Measurements from ENCODE around the gene CTSL.

- TF ChIP-seq CTCF (conservative IDR thresholded peaks at IDR 0.05; ENCODE audit: low read depth, low read length) (no peak), EZH2 (IDR thresholded peaks at IDR 0.05; ENCODE audit: low read length, unreplicated experiment) (no peak), EZH2phosphoT487 (IDR thresholded peaks at IDR 0.05; ENCODE audit: borderline replicate concordance, low read length) (no peak)
Observed at GRCh38 chr9:87685441-87685840, 40.5 kb upstream of the CTSL start.

All from PC-3 (cell line).